ENCODE measurements around the gene C1QTNF12. TPM values are rescaled to one million over a fixed set of nuclear protein-coding genes. Genes with fewer than 3 reads are reported as not detected.

C1QTNF12 gene
- total RNA-seq, 8 experiments from 2014 or later, result 0.99 to 6.1 (median 1.8) TPM; not detected in 1

- 84 to 100% (median 92%) methylated on average over 1 to 20 of the region's 28 CpGs; no CpG with 5 or more reads in 4 of the 10 experiments for WGBS, 10 experiments
- in situ Hi-C loops (cut with MboI; ENCODE audit: low pct_unique_long_range_greater_than_20kb in 2 of 9, low sequenced_read_pairs in 9 of 9, unreplicated experiment in 9 of 9), result no loop called here
- Histone ChIP-seq H3K4me1 (replicated peaks in 1 of 2) (peaks cover 51 to 52% of the 10 kb centered on the region in 2 donors), H3K27ac (no peak overlapping the region), H3K4me3 (no peak overlapping the region)
- ATAC-seq (replicated peaks in 6 of 8), result no peak
Measured at GRCh38 chr1:1234180-1234808, 12.2 kb downstream of the C1QTNF12 start.

DNA sequence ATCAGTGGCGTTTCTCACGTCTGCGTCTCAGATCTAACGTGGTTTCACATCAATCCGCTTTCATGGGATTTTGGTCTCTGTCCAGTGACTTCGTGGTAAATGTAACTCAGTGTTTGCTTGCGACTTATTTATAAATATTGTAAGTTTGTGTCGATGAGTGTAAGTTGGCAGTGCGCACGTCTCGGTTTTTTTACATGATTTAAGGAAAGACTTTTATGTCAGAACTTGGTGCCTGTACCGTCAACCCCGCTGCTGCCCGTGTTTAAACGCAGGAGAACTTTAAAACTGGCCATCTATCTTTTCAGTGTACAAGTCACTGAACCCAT is 13.0 kb downstream of the C1QTNF12 start:
- ATAC-seq (replicated peaks in 6 of 8), result no peak
- in situ Hi-C loops (cut with MboI; ENCODE audit: low pct_unique_long_range_greater_than_20kb in 2 of 9, low sequenced_read_pairs in 9 of 9, unreplicated experiment in 9 of 9), result no loop called here
- Histone ChIP-seq H3K4me1 (replicated peaks in 1 of 2) (peaks cover 45 to 48% of the 10 kb centered on the region in 2 donors), H3K4me3 (peak overlapping the region in 1 of 5 donors; percentile 45), H3K27ac (no peak overlapping the region)
- 52 to 100% (median 83%) methylated on average over 2 to 15 of the region's 15 CpGs; no CpG with 5 or more reads in 3 of the 10 experiments for WGBS, 10 experiments

GRCh38 chr1:1232796-1233566 is 13.5 kb downstream of the C1QTNF12 start:
- in situ Hi-C loops (cut with MboI; ENCODE audit: low pct_unique_long_range_greater_than_20kb in 2 of 9, low sequenced_read_pairs in 9 of 9, unreplicated experiment in 9 of 9), result no loop called here
- ATAC-seq (replicated peaks in 6 of 8), result no peak
- H3K4me1 ChIP-seq (replicated peaks in 1 of 2), result peaks cover 40 to 42% of the 10 kb centered on the region in 2 donors
- peak overlapping the region; percentile 36 to 98 (median 41) for H3K4me3 ChIP-seq
- 95 to 97% (median 95%) methylated on average over 6 to 54 of the region's 98 CpGs; no CpG with 5 or more reads in 5 of the 10 experiments for WGBS, 10 experiments
- peak overlapping the region; percentile 86 to 94 for H3K27ac ChIP-seq

GRCh38 chr1:1232208-1232795 is 14.2 kb downstream of the C1QTNF12 start, which contains the start of gene B3GALT6:
Gene B3GALT6, plus strand, starts transcription at chr1:1232237. Its CDS starts 42 bp downstream, at chr1:1232279.
- H3K4me3 ChIP-seq, result peak within 1 kb of the TSS; percentile 70 to 98 (median 93)
- H3K27ac ChIP-seq, result peak within 1 kb of the TSS; percentile 92 to 98
- in situ Hi-C loops (cut with MboI; ENCODE audit: low pct_unique_long_range_greater_than_20kb in 2 of 9, low sequenced_read_pairs in 9 of 9, unreplicated experiment in 9 of 9), result no loop called here
- 35 to 40% methylated on average over 4 to 6 of the region's 100 CpGs; no CpG with 5 or more reads in 8 of the 10 experiments for WGBS, 10 experiments
- peaks cover 34 to 35% of the 10 kb centered on the region in 2 donors for H3K4me1 ChIP-seq (replicated peaks in 1 of 2)
- ATAC-seq (replicated peaks in 6 of 8), result peak in 3 of 8 experiments; percentile 4 to 70 (median 5)

- in situ Hi-C loops (cut with MboI; ENCODE audit: low pct_unique_long_range_greater_than_20kb in 2 of 9, low sequenced_read_pairs in 9 of 9, unreplicated experiment in 9 of 9), result no loop called here
- Histone ChIP-seq H3K4me1 (replicated peaks in 1 of 2) (peaks cover 27 to 29% of the 10 kb centered on the region in 2 donors), H3K4me3 (peak within 1 kb of the TSS; percentile 70 to 98 (median 93)), H3K27ac (peak within 1 kb of the TSS; percentile 92 to 98)
- 0 to 20% (median 1%) methylated on average over 1 to 30 of the region's 99 CpGs; no CpG with 5 or more reads in 3 of the 10 experiments for WGBS, 10 experiments
- ATAC-seq (replicated peaks in 6 of 8), result peak; percentile 82 to 96 (median 92)
Measured at GRCh38 chr1:1231400-1232207, 14.9 kb downstream of the C1QTNF12 start, which contains the start of gene SDF4. Gene SDF4, minus strand, starts transcription at chr1:1232001. Its CDS starts 3,229 bp downstream, at chr1:1228772.

- in situ Hi-C loops (cut with MboI; ENCODE audit: low pct_unique_long_range_greater_than_20kb in 2 of 9, low sequenced_read_pairs in 9 of 9, unreplicated experiment in 9 of 9), result no loop called here
- Histone ChIP-seq H3K4me1 (replicated peaks in 1 of 2) (peaks cover 26 to 29% of the 10 kb centered on the region in 2 donors), H3K4me3 (peak overlapping the region; percentile 70 to 98 (median 93)), H3K27ac (peak overlapping the region; percentile 92 to 98)
- peak in 3 of 8 experiments; percentile 17 to 40 (median 32) for ATAC-seq (replicated peaks in 6 of 8)
- 2 to 80% (median 14%) methylated on average over 1 to 24 of the region's 24 CpGs for WGBS, 10 experiments
Measured at GRCh38 chr1:1230656-1231399, 15.7 kb downstream of the C1QTNF12 start.

DNA sequence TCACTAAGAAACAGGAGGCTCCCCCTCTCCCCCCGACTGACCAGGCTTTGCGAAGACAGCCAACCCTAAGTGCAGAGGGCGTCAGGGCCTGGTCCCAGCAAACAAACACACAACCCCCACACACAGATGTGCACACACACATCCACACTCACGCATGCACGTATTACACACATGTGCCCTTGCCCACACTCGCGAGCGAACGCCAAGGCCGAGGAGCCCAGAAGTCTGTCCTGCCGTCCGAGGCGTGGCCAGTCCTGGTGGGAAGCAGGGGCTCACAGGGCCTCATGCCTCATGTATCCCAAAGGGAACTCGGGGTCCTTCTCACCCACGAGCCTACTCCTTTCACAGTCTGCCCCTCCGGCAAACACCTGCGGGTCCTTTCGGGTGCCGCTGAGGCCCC is 16.8 kb downstream of the C1QTNF12 start:
- in situ Hi-C loops (cut with MboI; ENCODE audit: low pct_unique_long_range_greater_than_20kb in 2 of 9, low sequenced_read_pairs in 9 of 9, unreplicated experiment in 9 of 9), result no loop called here
- WGBS, 10 experiments, result 89 to 100% (median 94%) methylated on average over 2 to 11 of the region's 19 CpGs; no CpG with 5 or more reads in 6 of the 10 experiments
- no peak overlapping the region for H3K27ac ChIP-seq
- peaks cover 26 to 29% of the 10 kb centered on the region in 2 donors for H3K4me1 ChIP-seq (replicated peaks in 1 of 2)
- no peak overlapping the region for H3K4me3 ChIP-seq
- ATAC-seq (replicated peaks in 6 of 8), result no peak

GRCh38 chr1:1228596-1229321 is 17.8 kb downstream of the C1QTNF12 start:
- peaks cover 23 to 24% of the 10 kb centered on the region in 2 donors for H3K4me1 ChIP-seq (replicated peaks in 1 of 2)
- H3K27ac ChIP-seq, result no peak overlapping the region
- 94 to 100% (median 95%) methylated on average over 1 to 19 of the region's 28 CpGs; no CpG with 5 or more reads in 4 of the 10 experiments for WGBS, 10 experiments
- in situ Hi-C loops (cut with MboI; ENCODE audit: low pct_unique_long_range_greater_than_20kb in 2 of 9, low sequenced_read_pairs in 9 of 9, unreplicated experiment in 9 of 9), result no loop called here
- no peak for ATAC-seq (replicated peaks in 6 of 8)
- H3K4me3 ChIP-seq, result no peak overlapping the region

- in situ Hi-C loops (cut with MboI; ENCODE audit: low pct_unique_long_range_greater_than_20kb in 2 of 9, low sequenced_read_pairs in 9 of 9, unreplicated experiment in 9 of 9), result no loop called here
- Histone ChIP-seq H3K4me3 (no peak overlapping the region), H3K4me1 (replicated peaks in 1 of 2) (peaks cover 17 to 18% of the 10 kb centered on the region in 2 donors), H3K27ac (no peak overlapping the region)
- no peak for ATAC-seq (replicated peaks in 6 of 8)
- 60 to 96% (median 95%) methylated on average over 1 to 19 of the region's 30 CpGs; no CpG with 5 or more reads in 5 of the 10 experiments for whole genome bisulfite sequencing, 10 experiments
Measured at GRCh38 chr1:1228187-1228586, 18.3 kb downstream of the C1QTNF12 start.

DNA sequence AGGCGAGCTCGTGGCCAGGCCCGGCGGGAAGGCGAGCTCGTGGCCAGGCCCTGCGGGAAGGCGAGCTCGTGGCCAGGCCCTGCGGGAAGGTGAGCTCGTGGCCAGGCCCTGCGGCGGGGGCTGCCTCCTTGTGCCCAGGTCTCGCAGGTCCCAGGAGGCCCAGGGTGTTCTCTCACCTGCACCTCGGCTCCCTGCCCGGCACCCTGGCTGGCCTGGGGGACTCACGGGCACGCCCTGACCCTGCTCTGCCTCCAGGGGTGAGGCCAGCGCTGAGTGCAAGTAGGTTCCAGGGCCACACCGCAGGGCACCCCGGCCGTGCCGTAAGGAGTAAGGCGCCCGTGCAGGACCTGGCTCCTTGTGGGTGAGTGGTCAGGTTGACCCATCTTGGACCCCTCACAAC is 19.1 kb downstream of the C1QTNF12 start:
- Histone ChIP-seq H3K4me1 (replicated peaks in 1 of 2) (peaks cover 9 to 10% of the 10 kb centered on the region in 2 donors), H3K27ac (no peak overlapping the region), H3K4me3 (no peak overlapping the region)
- no peak for ATAC-seq (replicated peaks in 6 of 8)
- 95 to 100% (median 97%) methylated on average over 4 to 11 of the region's 25 CpGs; no CpG with 5 or more reads in 7 of the 10 experiments for WGBS, 10 experiments
- in situ Hi-C loops (cut with MboI; ENCODE audit: low pct_unique_long_range_greater_than_20kb in 2 of 9, low sequenced_read_pairs in 9 of 9, unreplicated experiment in 9 of 9), result no loop called here

- WGBS, 10 experiments, result 85 to 95% (median 91%) methylated on average over 4 to 20 of the region's 44 CpGs; no CpG with 5 or more reads in 6 of the 10 experiments
- no peak for ATAC-seq (replicated peaks in 6 of 8)
- Histone ChIP-seq H3K27ac (no peak overlapping the region), H3K4me1 (replicated peaks in 1 of 2) (peaks cover 9 to 10% of the 10 kb centered on the region in 2 donors), H3K4me3 (no peak overlapping the region)
- in situ Hi-C loops (cut with MboI; ENCODE audit: low pct_unique_long_range_greater_than_20kb in 2 of 9, low sequenced_read_pairs in 9 of 9, unreplicated experiment in 9 of 9), result no loop called here
Measured at GRCh38 chr1:1226566-1227362, 19.8 kb downstream of the C1QTNF12 start.
